Stimulated activated memory B cell treated with anti-CD40 and anti-IgM and Interleukin-4, amounts not matched to agents 10 μg/mL and 1 μg/mL and 100 μg/mL, for 72 hours (primary cell): Measurements from ENCODE around the gene CAPS2.
"Not testable (repeated sequence)": the region's sequence is repeated elsewhere in the genome, so short reads cannot be mapped to it uniquely, and the experiment has no call there.

Source experiments
- ATAC-seq: fragments of 150-1000 bp; cut with Tn5 transposase; 2 replicates; pipeline ENCODE4 v1.10.0; 2021
- H3K27ac Mint-ChIP-seq: one replicate; pipeline ENCODE4 v1.8.0; 2022; ENCODE audit warnings: mild to moderate bottlenecking, mixed read lengths
- H3K27me3 Mint-ChIP-seq: one replicate; pipeline ENCODE4 v1.8.0; 2022; ENCODE audit warnings: mixed read lengths
- H3K36me3 Mint-ChIP-seq: one replicate; pipeline ENCODE4 v1.8.0; 2022; ENCODE audit warnings: mixed read lengths
- H3K4me1 Mint-ChIP-seq: one replicate; pipeline ENCODE4 v1.8.0; 2022; ENCODE audit warnings: mixed read lengths
- H3K4me3 Mint-ChIP-seq: one replicate; pipeline ENCODE4 v1.8.0; 2022; ENCODE audit warnings: mild to moderate bottlenecking, moderate library complexity, mixed read lengths
- H3K9me3 Mint-ChIP-seq: one replicate; pipeline ENCODE4 v1.8.0; 2022; ENCODE audit warnings: mixed read lengths

Gene CAPS2

GRCh38 chr12:75329918-75330826, at the start of gene CAPS2:
TSS of gene CAPS2 (minus strand) at chr12:75330324. CDS start at chr12:75326498, 3,826 bp downstream.
- peaks cover 9% of the 10 kb centered on the region for H3K27me3 Mint-ChIP-seq
- H3K4me3 Mint-ChIP-seq: peak within 1 kb of the TSS; percentile 84
- ATAC-seq: peak; percentile 85
- H3K27ac Mint-ChIP-seq: peak within 1 kb of the TSS; percentile 71
- no peaks in the 10 kb centered on the region for H3K36me3 Mint-ChIP-seq
- H3K9me3 Mint-ChIP-seq: no peaks in the 10 kb centered on the region
- H3K4me1 Mint-ChIP-seq: peaks cover 20% of the 10 kb centered on the region

GRCh38 chr12:75378354-75378753, 48.2 kb upstream of the CAPS2 start:
- H3K4me1 Mint-ChIP-seq: no peaks in the 10 kb centered on the region
- ATAC-seq: no peak
- no peaks in the 10 kb centered on the region for H3K27me3 Mint-ChIP-seq
- H3K9me3 Mint-ChIP-seq: no peaks in the 10 kb centered on the region
- H3K4me3 Mint-ChIP-seq: no peak overlapping the region
- H3K36me3 Mint-ChIP-seq: peaks cover 12% of the 10 kb centered on the region
- H3K27ac Mint-ChIP-seq: no peak overlapping the region

- no peak overlapping the region for H3K27ac Mint-ChIP-seq
- no peaks in the 10 kb centered on the region for H3K27me3 Mint-ChIP-seq
- H3K4me3 Mint-ChIP-seq: no peak overlapping the region
- H3K4me1 Mint-ChIP-seq: no peaks in the 10 kb centered on the region
- no peaks in the 10 kb centered on the region for H3K9me3 Mint-ChIP-seq
- no peak for ATAC-seq
- H3K36me3 Mint-ChIP-seq: peaks cover 12% of the 10 kb centered on the region
Observed at GRCh38 chr12:75374971-75375370, 44.8 kb upstream of the CAPS2 start.

GRCh38 chr12:75366629-75367028, 36.5 kb upstream of the CAPS2 start:
- Mint-ChIP-seq H3K9me3 (peaks cover 1% of the 10 kb centered on the region), H3K27me3 (no peaks in the 10 kb centered on the region), H3K4me1 (peaks cover 13% of the 10 kb centered on the region), H3K4me3 (no peak overlapping the region), H3K36me3 (no peaks in the 10 kb centered on the region), H3K27ac (no peak overlapping the region)
- ATAC-seq: no peak

DNA sequence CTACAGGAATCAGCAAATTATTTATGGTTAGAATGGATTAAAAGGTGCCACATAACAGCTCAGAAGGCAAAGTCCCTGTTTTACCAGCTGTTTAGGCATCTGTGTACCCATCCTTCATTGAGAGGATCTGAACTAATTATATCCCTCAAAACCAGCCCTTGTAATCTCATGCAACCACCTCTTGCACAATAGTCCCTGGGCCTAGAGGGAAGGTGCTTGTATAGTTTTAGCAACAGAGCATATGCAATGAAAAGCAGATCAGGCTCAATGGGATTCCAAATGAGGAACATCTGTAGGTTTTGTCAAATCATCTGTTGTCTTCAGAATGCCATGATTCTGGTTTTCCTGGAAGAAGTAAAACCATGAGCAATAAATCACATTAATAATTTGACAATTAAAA, 34.8 kb upstream of the CAPS2 start:
- Mint-ChIP-seq H3K36me3 (peaks cover 11% of the 10 kb centered on the region), H3K4me3 (no peak overlapping the region), H3K9me3 (peaks cover 14% of the 10 kb centered on the region), H3K4me1 (peaks cover 25% of the 10 kb centered on the region), H3K27ac (no peak overlapping the region), H3K27me3 (no peaks in the 10 kb centered on the region)
- ATAC-seq: no peak

- no peak for ATAC-seq
- H3K4me1 Mint-ChIP-seq: peaks cover 19% of the 10 kb centered on the region
- H3K27ac Mint-ChIP-seq: no peak overlapping the region
- H3K27me3 Mint-ChIP-seq: no peaks in the 10 kb centered on the region
- no peak overlapping the region for H3K4me3 Mint-ChIP-seq
- H3K36me3 Mint-ChIP-seq: peaks cover 13% of the 10 kb centered on the region
- peaks cover 14% of the 10 kb centered on the region for H3K9me3 Mint-ChIP-seq
Observed at GRCh38 chr12:75361408-75361807, 31.3 kb upstream of the CAPS2 start.

GRCh38 chr12:75360920-75361319, 30.8 kb upstream of the CAPS2 start:
- H3K27ac Mint-ChIP-seq: no peak overlapping the region
- peaks cover 14% of the 10 kb centered on the region for H3K9me3 Mint-ChIP-seq
- H3K36me3 Mint-ChIP-seq: peaks cover 13% of the 10 kb centered on the region
- ATAC-seq: no peak
- no peak overlapping the region for H3K4me3 Mint-ChIP-seq
- H3K27me3 Mint-ChIP-seq: no peaks in the 10 kb centered on the region
- H3K4me1 Mint-ChIP-seq: peaks cover 14% of the 10 kb centered on the region

DNA sequence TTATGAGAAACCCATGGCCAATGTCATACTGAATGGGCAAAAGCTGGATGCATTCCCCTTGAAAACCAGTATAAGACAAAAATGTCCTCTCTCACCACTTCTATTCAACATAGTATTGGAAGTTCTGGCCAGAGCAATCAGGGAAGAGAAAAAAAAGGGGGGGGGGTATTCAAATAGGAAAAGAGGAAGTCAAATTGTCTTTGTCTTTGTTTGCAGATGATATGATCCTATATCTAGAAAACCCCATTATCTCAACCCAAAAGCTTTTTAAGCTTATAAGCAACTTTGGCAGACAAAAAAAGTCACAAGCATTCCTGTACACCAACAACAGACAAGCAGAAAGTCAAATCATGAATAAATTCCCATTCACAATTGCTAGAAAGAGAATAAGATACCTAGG, 23.9 kb upstream of the CAPS2 start:
- H3K4me3 Mint-ChIP-seq: no peak overlapping the region
- peaks cover 10% of the 10 kb centered on the region for H3K9me3 Mint-ChIP-seq
- no peak for ATAC-seq
- H3K4me1 Mint-ChIP-seq: no peaks in the 10 kb centered on the region
- H3K27me3 Mint-ChIP-seq: no peaks in the 10 kb centered on the region
- H3K36me3 Mint-ChIP-seq: peaks cover 21% of the 10 kb centered on the region
- H3K27ac Mint-ChIP-seq: no peak overlapping the region

GRCh38 chr12:75350413-75350812, 20.3 kb upstream of the CAPS2 start:
- Mint-ChIP-seq H3K36me3 (peaks cover 21% of the 10 kb centered on the region), H3K9me3 (peaks cover 10% of the 10 kb centered on the region), H3K4me1 (no peaks in the 10 kb centered on the region), H3K27ac (no peak overlapping the region), H3K27me3 (peaks cover 8% of the 10 kb centered on the region), H3K4me3 (no peak overlapping the region)
- ATAC-seq: no peak

DNA sequence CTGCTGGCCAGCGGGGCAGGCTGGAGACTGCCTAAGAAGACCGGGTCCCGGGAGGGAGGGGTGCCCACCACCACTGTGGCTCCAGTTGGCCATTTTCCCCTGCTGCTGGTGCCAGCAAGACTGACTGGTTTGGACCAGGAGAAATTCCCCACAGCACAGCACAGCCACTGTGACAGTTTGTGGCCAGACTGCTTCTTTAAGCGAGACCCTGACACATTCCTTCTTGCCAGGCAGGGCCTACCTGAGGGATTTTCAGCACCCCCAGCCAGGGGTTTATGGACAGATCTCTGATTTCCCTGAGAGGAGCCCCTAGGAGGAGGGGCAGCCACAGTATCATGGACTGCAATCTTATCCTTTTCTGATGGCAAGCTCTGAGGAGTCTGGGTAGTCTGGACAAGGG, 19.8 kb upstream of the CAPS2 start:
- Mint-ChIP-seq H3K9me3 (peaks cover 7% of the 10 kb centered on the region), H3K4me3 (no peak overlapping the region), H3K36me3 (peaks cover 18% of the 10 kb centered on the region), H3K27ac (no peak overlapping the region), H3K27me3 (peaks cover 8% of the 10 kb centered on the region), H3K4me1 (no peaks in the 10 kb centered on the region)
- ATAC-seq: no peak

DNA sequence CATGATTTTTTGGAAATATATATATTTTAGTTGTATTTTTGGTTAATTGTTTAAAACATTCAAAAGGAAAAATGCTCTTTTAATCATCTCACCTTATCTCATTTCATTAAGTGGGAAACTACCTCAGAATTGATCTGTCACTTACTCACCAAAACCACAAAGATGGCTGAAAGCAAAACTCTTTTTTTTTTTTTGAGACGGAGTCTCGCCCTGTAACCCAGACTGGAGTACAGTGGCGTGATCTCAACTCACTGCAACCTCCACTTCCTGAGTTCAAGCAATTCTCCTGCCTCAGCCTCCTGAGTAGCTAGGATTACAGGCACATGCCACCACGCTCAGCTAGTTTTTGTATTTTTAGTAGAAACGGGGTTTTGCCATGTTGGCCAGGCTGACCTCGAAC, 16.1 kb upstream of the CAPS2 start:
- not testable (repeated sequence) for H3K27me3 Mint-ChIP-seq, ATAC-seq, H3K4me3 Mint-ChIP-seq, H3K27ac Mint-ChIP-seq, H3K9me3 Mint-ChIP-seq, H3K36me3 Mint-ChIP-seq, H3K4me1 Mint-ChIP-seq

- Mint-ChIP-seq H3K27ac (no peak overlapping the region), H3K36me3 (no peaks in the 10 kb centered on the region), H3K4me3 (no peak overlapping the region), H3K9me3 (no peaks in the 10 kb centered on the region), H3K27me3 (peaks cover 8% of the 10 kb centered on the region), H3K4me1 (no peaks in the 10 kb centered on the region)
- no peak for ATAC-seq
Observed at GRCh38 chr12:75345531-75345930, 15.4 kb upstream of the CAPS2 start.

DNA sequence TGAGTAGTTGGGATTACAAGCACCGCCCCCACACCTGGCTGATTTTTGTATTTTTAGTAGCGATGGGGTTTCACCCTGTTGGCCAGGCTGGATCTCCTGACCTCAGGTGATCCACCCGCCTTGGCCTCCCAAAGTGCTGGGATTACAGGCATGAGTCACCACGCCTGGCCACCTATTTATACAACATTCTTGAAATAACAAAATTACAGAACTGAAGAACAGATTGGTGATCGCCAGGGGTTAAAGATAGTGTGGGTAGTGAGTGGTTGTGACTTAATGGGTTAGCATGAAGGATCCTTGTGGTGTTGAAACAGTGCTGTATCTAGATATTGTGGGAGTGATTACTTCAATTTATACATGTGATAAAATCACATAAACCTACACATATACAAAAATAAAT, 11.7 kb upstream of the CAPS2 start:
- H3K36me3 Mint-ChIP-seq: no peaks in the 10 kb centered on the region
- H3K9me3 Mint-ChIP-seq: no peaks in the 10 kb centered on the region
- H3K4me3 Mint-ChIP-seq: no peak overlapping the region
- no peaks in the 10 kb centered on the region for H3K4me1 Mint-ChIP-seq
- no peak overlapping the region for H3K27ac Mint-ChIP-seq
- ATAC-seq: no peak
- H3K27me3 Mint-ChIP-seq: peaks cover 4% of the 10 kb centered on the region

DNA sequence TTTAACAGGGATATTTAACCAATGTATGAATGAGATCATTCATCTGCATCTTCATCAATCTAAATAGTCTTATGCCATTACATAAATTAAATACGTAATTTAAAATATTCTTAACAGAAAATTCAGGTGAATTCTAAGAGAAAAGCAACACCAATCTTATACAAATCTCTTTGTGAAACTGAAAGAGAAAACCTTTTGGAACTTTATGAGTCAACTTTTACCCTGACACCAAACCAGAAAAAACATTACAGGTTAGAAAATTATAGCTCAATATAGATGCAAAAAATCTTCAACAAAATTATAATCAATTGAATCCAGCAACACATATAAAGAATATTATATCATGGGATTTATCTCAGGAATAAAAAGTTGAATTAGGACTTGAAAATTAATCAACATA, 7.8 kb upstream of the CAPS2 start:
- Mint-ChIP-seq H3K9me3 (no peaks in the 10 kb centered on the region), H3K4me1 (peaks cover 8% of the 10 kb centered on the region), H3K36me3 (no peaks in the 10 kb centered on the region), H3K4me3 (no peak overlapping the region), H3K27me3 (peaks cover 9% of the 10 kb centered on the region), H3K27ac (no peak overlapping the region)
- no peak for ATAC-seq

DNA sequence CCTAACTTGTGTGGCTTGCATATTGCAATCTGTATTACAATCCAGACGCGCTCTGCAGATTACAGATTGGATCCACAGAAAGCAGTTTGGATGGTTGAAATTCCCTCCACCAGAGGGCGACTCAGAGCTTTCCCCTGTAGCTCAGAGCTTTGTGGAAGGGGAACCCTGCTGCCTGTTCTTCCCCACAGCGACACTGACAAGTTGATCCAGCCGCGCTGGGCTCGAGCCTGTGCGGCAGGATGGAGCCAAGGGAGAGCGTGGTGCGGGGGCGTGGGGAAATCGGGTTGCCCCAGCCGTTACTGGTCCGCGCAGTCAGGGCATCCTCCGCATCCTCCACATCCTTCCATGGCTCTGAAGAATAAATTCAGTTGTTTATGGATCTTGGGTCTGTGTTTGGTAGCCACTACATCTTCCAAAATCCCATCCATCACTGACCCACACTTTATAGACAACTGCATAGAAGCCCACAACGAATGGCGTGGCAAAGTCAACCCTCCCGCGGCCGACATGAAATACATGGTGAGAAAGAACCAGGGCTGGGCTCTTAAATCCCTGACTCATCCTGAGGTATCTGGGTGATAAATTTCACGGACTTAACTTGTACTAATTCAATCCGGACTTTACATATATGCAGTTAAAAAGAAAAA, 4.4 kb upstream of the CAPS2 start, which contains the start of gene GLIPR1L1:
TSS of gene GLIPR1L1 (plus strand) at position 287 of the 647 bp plus-strand sequence. CDS start at position 346, 59 bp downstream.
- Mint-ChIP-seq H3K27ac (no peak within 1 kb of the TSS), H3K9me3 (no peaks in the 10 kb centered on the region), H3K4me3 (peak within 1 kb of the TSS; percentile 73), H3K36me3 (no peaks in the 10 kb centered on the region), H3K4me1 (peaks cover 16% of the 10 kb centered on the region), H3K27me3 (peaks cover 9% of the 10 kb centered on the region)
- ATAC-seq: peak; percentile 89

DNA sequence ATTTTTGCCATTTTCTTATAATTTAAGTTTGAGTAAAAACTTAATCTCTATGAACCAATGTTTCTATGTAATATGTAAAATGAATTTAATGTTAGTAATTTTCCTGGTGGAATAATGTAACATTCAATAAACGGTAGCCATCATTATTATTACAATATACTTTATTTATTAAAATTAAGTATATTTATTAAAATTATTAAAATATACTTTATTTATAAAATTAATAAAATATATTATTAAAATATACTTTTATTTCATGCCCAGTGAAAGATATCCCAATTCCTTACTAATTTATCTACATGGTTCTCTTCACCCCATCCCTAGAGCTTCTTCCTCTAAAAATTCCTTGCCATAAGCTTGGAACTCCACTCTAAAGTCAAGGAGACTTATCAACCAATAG, 2.5 kb downstream of the CAPS2 start:
- ATAC-seq: no peak
- no peaks in the 10 kb centered on the region for H3K27me3 Mint-ChIP-seq

More for the DNA sequence above, 2.5 kb downstream of the CAPS2 start:
- H3K4me3 Mint-ChIP-seq: no peak overlapping the region
- H3K9me3 Mint-ChIP-seq: no peaks in the 10 kb centered on the region
- H3K4me1 Mint-ChIP-seq: peaks cover 13% of the 10 kb centered on the region
- no peaks in the 10 kb centered on the region for H3K36me3 Mint-ChIP-seq
- no peak overlapping the region for H3K27ac Mint-ChIP-seq
